GM23248 (cell line): ENCODE measurements around the gene TFR2. TPM values are rescaled to one million over a fixed set of nuclear protein-coding genes. Genes with fewer than 3 reads are reported as not detected.
"Not testable (repeated sequence)": the region's sequence is repeated elsewhere in the genome, so short reads cannot be mapped to it uniquely, and the experiment has no call there.

ENCODE experiments used
- DNase-seq: peaks from one replicate; pipeline ENCODE4 v3.0.0-alpha.2; 2015
- H2AFZ ChIP-seq: fragments of 200-600 bp; sonication (generic); 2 replicates; pipeline ENCODE4 v1.6.1; 2016; ENCODE audit warnings: antibody characterized with exemption
- H3F3A ChIP-seq: fragments of 200-600 bp; sonication (generic); 2 replicates; pipeline ENCODE4 v1.6.1; 2016; ENCODE audit warnings: mild to moderate bottlenecking, antibody characterized with exemption, mixed run types; ENCODE audit not compliant: insufficient read depth
- H3K27ac ChIP-seq: fragments of 200-600 bp; sonication (generic); 2 replicates; pipeline ENCODE4 v1.5.1; 2016; ENCODE audit warnings: mild to moderate bottlenecking
- H3K27me3 ChIP-seq: fragments of 200-600 bp; sonication (generic); replicated peaks from 2 replicates; pipeline ENCODE4 v1.6.1; 2016; ENCODE audit warnings: mild to moderate bottlenecking; ENCODE audit not compliant: insufficient read depth
- H3K36me3 ChIP-seq: fragments of 200-600 bp; sonication (generic); 2 replicates; pipeline ENCODE4 v1.6.1; 2016; ENCODE audit warnings: low read depth, mild to moderate bottlenecking
- H3K4me1 ChIP-seq: fragments of 200-600 bp; sonication (generic); 2 replicates; pipeline ENCODE4 v1.6.1; 2016; ENCODE audit warnings: mild to moderate bottlenecking; ENCODE audit not compliant: insufficient read depth
- H3K4me2 ChIP-seq: fragments of 200-600 bp; sonication (generic); one replicate; pipeline ENCODE4 v1.6.1; 2016; ENCODE audit warnings: mild to moderate bottlenecking; ENCODE audit not compliant: unreplicated experiment
- H3K4me3 ChIP-seq: fragments of 200-600 bp; sonication (generic); 2 replicates; pipeline ENCODE4 v1.5.1; 2016; ENCODE audit warnings: mild to moderate bottlenecking
- H3K79me2 ChIP-seq: fragments of 200-600 bp; sonication (generic); 2 replicates; pipeline ENCODE4 v1.6.1; 2016; ENCODE audit warnings: mild to moderate bottlenecking; ENCODE audit not compliant: insufficient read depth
- H3K9ac ChIP-seq: fragments of 200-600 bp; sonication (generic); 2 replicates; pipeline ENCODE4 v1.6.1; 2016; ENCODE audit warnings: mild to moderate bottlenecking
- H3K9me2 ChIP-seq: fragments of 200-600 bp; sonication (generic); 2 replicates; pipeline ENCODE4 v1.6.1; 2016; ENCODE audit warnings: mixed run types, mild to moderate bottlenecking, moderate library complexity; ENCODE audit not compliant: insufficient read depth
- H3K9me3 ChIP-seq: fragments of 200-600 bp; sonication (generic); one replicate; pipeline ENCODE4 v1.6.1; 2017; ENCODE audit warnings: low read depth
- H4K20me1 ChIP-seq: fragments of 200-600 bp; sonication (generic); 2 replicates; pipeline ENCODE4 v1.6.0; 2016; ENCODE audit not compliant: insufficient read depth
- EZH2 ChIP-seq: fragments of 200-600 bp; sonication (generic); IDR thresholded peaks from 2 replicates; pipeline ENCODE4 v1.6.1; 2018; ENCODE audit warnings: antibody characterized with exemption, mild to moderate bottlenecking; ENCODE audit not compliant: insufficient read depth, poor library complexity, severe bottlenecking
- EZH2phosphoT487 ChIP-seq: fragments of 200-600 bp; sonication (generic); IDR thresholded peaks from 2 replicates; pipeline ENCODE4 v1.6.1; 2018; ENCODE audit warnings: antibody characterized with exemption, moderate library complexity, mild to moderate bottlenecking, low read depth; ENCODE audit not compliant: insufficient read depth
- WGBS, 2 experiments: methylation state at CpG; one replicate each; pipeline ENCODE4 v1.1.6; 2015 to 2017; ENCODE audit warnings: low lambda C conversion rate in 2 of 2, low coverage in 1 of 2; ENCODE audit errors: missing lambda C conversion rate in 2 of 2; 5-methylcytosine and 5-hydroxymethylcytosine counted together
- in situ Hi-C: fragments of 300-500 bp; cut with MboI; formaldehyde crosslinking; loops from 2 replicates; pipeline ENCODE4 v1.15.0; 2020
- polyA plus RNA-seq: library from polyadenylated mRNA; unstranded; fragments of >200 nt; fragmentation: Nextera tagmentation; extraction: Ambion mirVana; gene quantifications from 2 replicates; pipeline ENCODE4 v1.2.1, GENCODE V29; 2016
- total RNA-seq: library from RNA; depleted of rRNA; stranded (reverse); fragments of >200 nt; shearing (Covaris generic); gene quantifications from 2 replicates; pipeline ENCODE4 v1.2.3, GENCODE V29; 2014

The TFR2 gene
- total and polyA plus RNA-seq, 2 experiments from 2014 or later, result 0.11 to 0.79 TPM

GRCh38 chr7:100673942-100674410 is 32.6 kb upstream of the TFR2 start:
- peak overlapping the region; percentile 92 for H3K27ac ChIP-seq
- H3K4me2 ChIP-seq, result peak overlapping the region; percentile 68
- peak overlapping the region; percentile 94 for H3K9ac ChIP-seq
- no peaks in the 10 kb centered on the region for H3K9me2 ChIP-seq
- H2AFZ ChIP-seq, result peak overlapping the region; percentile 63
- H3K9me3 ChIP-seq, result no peaks in the 10 kb centered on the region
- H3K4me1 ChIP-seq, result no peaks in the 10 kb centered on the region
- H3K4me3 ChIP-seq, result peak overlapping the region; percentile 98
- in situ Hi-C loops, result no loop called here
- H4K20me1 ChIP-seq, result no peaks in the 10 kb centered on the region
- TF ChIP-seq EZH2phosphoT487, result no peak
- TF ChIP-seq EZH2, result no peak
- H3K36me3 ChIP-seq, result peaks cover 4% of the 10 kb centered on the region; the same call in 1 of the 2 replicates
- H3K27me3 ChIP-seq, result no peaks in the 10 kb centered on the region
- peaks cover 37% of the 10 kb centered on the region for H3K79me2 ChIP-seq
- no peaks in the 10 kb centered on the region for H3F3A ChIP-seq
- WGBS, 2 experiments, result 2% methylated on average over 34 of the region's 34 CpGs; no CpG with 5 or more reads in 1 of the 2 experiments
- DNase-seq, result peak; percentile 60

- in situ Hi-C loops, result no loop called here
- H3K36me3 ChIP-seq, result peaks cover 4% of the 10 kb centered on the region; the same call in 1 of the 2 replicates
- H4K20me1 ChIP-seq, result no peaks in the 10 kb centered on the region
- peak within 1 kb of the TSS; percentile 92 for H3K27ac ChIP-seq
- H3K9me2 ChIP-seq, result no peaks in the 10 kb centered on the region
- H3K9ac ChIP-seq, result peak within 1 kb of the TSS; percentile 94
- WGBS, 2 experiments, result 1% methylated on average over 23 to 61 of the region's 65 CpGs
- H3K4me3 ChIP-seq, result peak within 1 kb of the TSS; percentile 98
- H3K79me2 ChIP-seq, result peaks cover 35% of the 10 kb centered on the region
- no peaks in the 10 kb centered on the region for H3K9me3 ChIP-seq
- DNase-seq, result peak; percentile 98
- H2AFZ ChIP-seq, result peak within 1 kb of the TSS; percentile 63
- H3K4me2 ChIP-seq, result peak within 1 kb of the TSS; percentile 68
- TF ChIP-seq EZH2 (no peak), EZH2phosphoT487 (no peak)
- H3F3A ChIP-seq, result no peaks in the 10 kb centered on the region
- no peaks in the 10 kb centered on the region for H3K27me3 ChIP-seq
- no peaks in the 10 kb centered on the region for H3K4me1 ChIP-seq
Measured at GRCh38 chr7:100673302-100673941, 32.1 kb upstream of the TFR2 start, which contains the start of gene GNB2. Gene GNB2, plus strand, starts transcription at chr7:100673740. Its CDS starts 2,526 bp downstream, at chr7:100676266.

GRCh38 chr7:100671353-100672327 is 30.3 kb upstream of the TFR2 start:
- Histone ChIP-seq H3K9me3 (no peaks in the 10 kb centered on the region), H3K4me2 (no peak overlapping the region), H3F3A (no peaks in the 10 kb centered on the region), H3K79me2 (peaks cover 29% of the 10 kb centered on the region), H3K4me3 (no peak overlapping the region), H3K4me1 (no peaks in the 10 kb centered on the region), H3K27ac (no peak overlapping the region), H3K27me3 (no peaks in the 10 kb centered on the region), H3K9me2 (no peaks in the 10 kb centered on the region), H3K36me3 (no peaks in the 10 kb centered on the region), H2AFZ (no peak overlapping the region), H3K9ac (no peak overlapping the region), H4K20me1 (no peaks in the 10 kb centered on the region)
- 80 to 84% methylated on average over 18 of the region's 18 CpGs for WGBS, 2 experiments
- in situ Hi-C loops, result no loop called here
- no peak for DNase-seq
- TF ChIP-seq EZH2phosphoT487 (no peak), EZH2 (no peak)

GRCh38 chr7:100670074-100670473 is 28.7 kb upstream of the TFR2 start:
- 74% methylated on average over 8 of the region's 8 CpGs for WGBS, 2 experiments
- TF ChIP-seq EZH2phosphoT487 (no peak), EZH2 (no peak)
- no peaks in the 10 kb centered on the region for H3K4me1 ChIP-seq
- no peaks in the 10 kb centered on the region for H4K20me1 ChIP-seq
- H3K36me3 ChIP-seq, result no peaks in the 10 kb centered on the region
- H3K4me3 ChIP-seq, result no peak overlapping the region
- no peaks in the 10 kb centered on the region for H3K27me3 ChIP-seq
- H3K9me3 ChIP-seq, result no peaks in the 10 kb centered on the region
- no peak for DNase-seq
- no peaks in the 10 kb centered on the region for H3K9me2 ChIP-seq
- H2AFZ ChIP-seq, result no peak overlapping the region
- peaks cover 13% of the 10 kb centered on the region for H3K79me2 ChIP-seq
- in situ Hi-C loops, result no loop called here
- no peaks in the 10 kb centered on the region for H3F3A ChIP-seq
- no peak overlapping the region for H3K27ac ChIP-seq
- H3K9ac ChIP-seq, result no peak overlapping the region
- H3K4me2 ChIP-seq, result no peak overlapping the region

DNA sequence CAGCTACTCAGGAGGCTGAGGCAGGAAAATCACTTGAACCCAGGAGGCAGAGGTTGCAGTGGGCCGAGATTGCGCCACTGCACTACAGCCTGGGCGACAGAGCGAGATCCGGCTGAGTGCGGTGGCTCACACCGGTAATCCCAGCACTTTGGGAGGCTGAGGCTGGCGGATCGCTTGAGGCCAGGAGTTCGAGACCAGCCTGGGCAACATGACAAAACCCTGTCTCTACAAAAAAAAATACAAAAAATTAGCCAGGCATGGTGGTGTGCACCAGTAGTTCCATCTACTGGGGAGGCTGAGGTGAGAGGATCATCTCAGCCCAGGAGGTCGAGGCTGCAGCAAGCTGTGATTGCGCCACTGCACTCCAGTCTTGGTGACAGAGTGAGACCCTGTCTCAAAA is 27.8 kb upstream of the TFR2 start:
- H4K20me1 ChIP-seq, DNase-seq, in situ Hi-C loops, H3K4me3 ChIP-seq, H3K9me2 ChIP-seq, H2AFZ ChIP-seq, H3K4me1 ChIP-seq, H3K36me3 ChIP-seq, H3K27me3 ChIP-seq, H3F3A ChIP-seq, H3K4me2 ChIP-seq, H3K79me2 ChIP-seq, H3K9ac ChIP-seq, H3K9me3 ChIP-seq, H3K27ac ChIP-seq: not testable (repeated sequence)
- WGBS, 2 experiments, result 89 to 92% methylated on average over 11 to 12 of the region's 12 CpGs
